ENCODE data around the gene POU6F1. TPM values are rescaled to one million over a fixed set of nuclear protein-coding genes. Genes with fewer than 3 reads are reported as not detected.

The POU6F1 gene
- total and polyA plus RNA-seq, 11 donors, result 4.6 to 14.0 (median 6.8) TPM

GRCh38 chr12:51185171-51185717 lies 32.6 kb downstream of the POU6F1 start:
- ATAC-seq (no peak), DNase-seq (no peak)
- intact Hi-C loops (cut with DNase I), result no loop called here
- H3K27ac ChIP-seq, result no peak overlapping the region
- no peaks in the 10 kb centered on the region for H3K9me3 ChIP-seq
- H3K4me1 ChIP-seq, result peaks cover 0 to 5% (median 0%) of the 10 kb centered on the region in 12 donors
- H3K27me3 ChIP-seq, result no peaks in the 10 kb centered on the region
- TF ChIP-seq POLR2A (IDR thresholded peaks at IDR 0.05) (no peak), CTCF (IDR thresholded peaks at IDR 0.05) (no peak)
- peaks cover 0 to 15% (median 8%) of the 10 kb centered on the region in 9 donors for H3K36me3 ChIP-seq
- WGBS, 4 donors, result 87 to 97% (median 93%) methylated on average over 6 of the region's 6 CpGs
- no peak overlapping the region for H3K4me3 ChIP-seq

GRCh38 chr12:51183816-51184215 lies 34.0 kb downstream of the POU6F1 start:
- WGBS, 4 donors, result 22 to 39% (median 34%) methylated on average over 3 of the region's 3 CpGs

GRCh38 chr12:51183349-51183748 lies 34.5 kb downstream of the POU6F1 start:
- Histone ChIP-seq H3K36me3 (no peaks in the 10 kb centered on the region), H3K4me1 (peaks cover 0 to 5% (median 0%) of the 10 kb centered on the region in 12 donors), H3K27me3 (no peaks in the 10 kb centered on the region), H3K27ac (no peak overlapping the region), H3K9me3 (no peaks in the 10 kb centered on the region), H3K4me3 (no peak overlapping the region)
- intact Hi-C loops (cut with DNase I), result no loop called here
- no peak for TF ChIP-seq CTCF (IDR thresholded peaks at IDR 0.05)
- TF ChIP-seq POLR2A (IDR thresholded peaks at IDR 0.05), result no peak
- no peak for ATAC-seq
- WGBS, 4 donors, result 65 to 80% (median 73%) methylated on average over 3 of the region's 3 CpGs
- DNase-seq, result no peak

More at GRCh38 chr12:51183816-51184215, 34.0 kb downstream of the POU6F1 start:
- peak; percentile 89 to 96 (median 92) for ATAC-seq
- TF ChIP-seq POLR2A (IDR thresholded peaks at IDR 0.05) (no peak), CTCF (IDR thresholded peaks at IDR 0.05) (no peak)
- no peaks in the 10 kb centered on the region for H3K9me3 ChIP-seq
- DNase-seq, result peak in 4 of 5 donors; percentile 65 to 84 (median 70)
- H3K36me3 ChIP-seq, result peaks cover 0 to under 1% (median 0%) of the 10 kb centered on the region in 9 donors
- peaks cover 0 to 5% (median 0%) of the 10 kb centered on the region in 12 donors for H3K4me1 ChIP-seq
- H3K27me3 ChIP-seq, result no peaks in the 10 kb centered on the region
- H3K27ac ChIP-seq, result peak overlapping the region in 2 of 12 donors; percentile 29 to 58
- no peak overlapping the region for H3K4me3 ChIP-seq
- intact Hi-C loops (cut with DNase I), result no loop called here

GRCh38 chr12:51181558-51181957 lies 36.3 kb downstream of the POU6F1 start:
- DNase-seq (no peak), ATAC-seq (no peak)
- no peaks in the 10 kb centered on the region for H3K36me3 ChIP-seq
- H3K4me1 ChIP-seq, result peaks cover 0 to 3% (median 0%) of the 10 kb centered on the region in 12 donors
- no peak overlapping the region for H3K4me3 ChIP-seq
- TF ChIP-seq POLR2A (IDR thresholded peaks at IDR 0.05) (no peak), CTCF (IDR thresholded peaks at IDR 0.05) (no peak)
- H3K27me3 ChIP-seq, result no peaks in the 10 kb centered on the region
- WGBS, 4 donors, result 67 to 80% (median 72%) methylated on average over 5 of the region's 5 CpGs
- no peaks in the 10 kb centered on the region for H3K9me3 ChIP-seq
- H3K27ac ChIP-seq, result no peak overlapping the region
- intact Hi-C loops (cut with DNase I), result no loop called here
